SK-N-SH treated with all-trans-retinoic acid at 6 μM for 48 hours (cell line): ENCODE measurements around the gene ABCC6.

Experiments used
- CREB5 ChIP-seq: fragments of 250-450 bp; sonication (Bioruptor Pico); IDR thresholded peaks from 2 replicates; pipeline ENCODE4 v1.5.1; 2020; ENCODE audit warnings: low read depth, mild to moderate bottlenecking, moderate library complexity
- ESRRG ChIP-seq: fragments of 250-450 bp; sonication (Bioruptor Pico); IDR thresholded peaks from 2 replicates; pipeline ENCODE4 v1.6.1; 2021; ENCODE audit warnings: mild to moderate bottlenecking
- OSR1 ChIP-seq: fragments of 250-450 bp; sonication (Bioruptor Pico); IDR thresholded peaks from 2 replicates; pipeline ENCODE4 v1.8.0; 2022; ENCODE audit warnings: moderate library complexity, mild to moderate bottlenecking, inconsistent platforms
- PATZ1 ChIP-seq: fragments of 250-450 bp; sonication (Bioruptor Pico); IDR thresholded peaks from 2 replicates; pipeline ENCODE4 v1.8.0; 2020; ENCODE audit warnings: mild to moderate bottlenecking, moderate library complexity, borderline replicate concordance
- PPARA ChIP-seq: fragments of 250-450 bp; sonication (Bioruptor Pico); IDR thresholded peaks from 2 replicates; pipeline ENCODE4 v1.5.0; 2020; ENCODE audit warnings: mild to moderate bottlenecking, borderline replicate concordance
- RARB ChIP-seq: fragments of 250-450 bp; sonication (Bioruptor Pico); IDR thresholded peaks from 2 replicates; pipeline ENCODE4 v1.8.0; 2021; ENCODE audit warnings: mild to moderate bottlenecking, moderate library complexity
- SNAI2 ChIP-seq: fragments of 250-450 bp; sonication (Bioruptor Pico); IDR thresholded peaks from 2 replicates; pipeline ENCODE4 v1.5.0; 2020; ENCODE audit warnings: mild to moderate bottlenecking, moderate library complexity
- TSHZ2 ChIP-seq: fragments of 250-450 bp; sonication (Bioruptor Pico); IDR thresholded peaks from 2 replicates; pipeline ENCODE4 v1.5.0; 2020; ENCODE audit warnings: mild to moderate bottlenecking, moderate library complexity
- ZC3H10 ChIP-seq: fragments of 250-450 bp; sonication (Bioruptor Pico); IDR thresholded peaks from 2 replicates; pipeline ENCODE4 v1.5.1; 2021; ENCODE audit warnings: mild to moderate bottlenecking, moderate library complexity
- ZFP30 ChIP-seq: fragments of 450-650 bp; formaldehyde crosslinking; IDR thresholded peaks from 2 replicates; pipeline ENCODE4 v1.5.0; 2022; ENCODE audit warnings: mild to moderate bottlenecking, moderate library complexity
- TF ChIP-seq, protein P1 (sequence below): fragments of 250-450 bp; sonication (Bioruptor Pico); IDR thresholded peaks from 2 replicates; pipeline ENCODE4 v1.5.1; 2021; ENCODE audit warnings: mild to moderate bottlenecking, moderate library complexity

- TF ChIP-seq TSHZ2 (CRISPR knock-in tag), result no peak
- TF ChIP-seq, protein P1, sequence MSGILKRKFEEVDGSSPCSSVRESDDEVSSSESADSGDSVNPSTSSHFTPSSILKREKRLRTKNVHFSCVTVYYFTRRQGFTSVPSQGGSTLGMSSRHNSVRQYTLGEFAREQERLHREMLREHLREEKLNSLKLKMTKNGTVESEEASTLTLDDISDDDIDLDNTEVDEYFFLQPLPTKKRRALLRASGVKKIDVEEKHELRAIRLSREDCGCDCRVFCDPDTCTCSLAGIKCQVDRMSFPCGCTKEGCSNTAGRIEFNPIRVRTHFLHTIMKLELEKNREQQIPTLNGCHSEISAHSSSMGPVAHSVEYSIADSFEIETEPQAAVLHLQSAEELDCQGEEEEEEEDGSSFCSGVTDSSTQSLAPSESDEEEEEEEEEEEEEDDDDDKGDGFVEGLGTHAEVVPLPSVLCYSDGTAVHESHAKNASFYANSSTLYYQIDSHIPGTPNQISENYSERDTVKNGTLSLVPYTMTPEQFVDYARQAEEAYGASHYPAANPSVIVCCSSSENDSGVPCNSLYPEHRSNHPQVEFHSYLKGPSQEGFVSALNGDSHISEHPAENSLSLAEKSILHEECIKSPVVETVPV, result no peak
- no peak for TF ChIP-seq ZFP30 (CRISPR knock-in tag)
- TF ChIP-seq ESRRG (CRISPR knock-in tag), result no peak
- TF ChIP-seq OSR1 (CRISPR knock-in tag), result no peak
- no peak for TF ChIP-seq RARB (CRISPR knock-in tag)
- no peak for TF ChIP-seq PATZ1 (CRISPR knock-in tag)
- no peak for TF ChIP-seq PPARA (CRISPR knock-in tag)
- no peak for TF ChIP-seq CREB5 (CRISPR knock-in tag)
- no peak for TF ChIP-seq ZC3H10 (CRISPR knock-in tag)
- no peak for TF ChIP-seq SNAI2 (CRISPR knock-in tag)
Observed at GRCh38 chr16:16146380-16147315, 76.6 kb downstream of the ABCC6 start.
